Vagina (tissue), 2 donors: ENCODE data around the gene MYLK. TPM values are rescaled to one million over a fixed set of nuclear protein-coding genes. Genes with fewer than 3 reads are reported as not detected.

Experiments
- DNase-seq, 2 donors: peaks; one replicate each; pipeline ENCODE4 v3.0.0-alpha.2; 2017; ENCODE audit errors: extremely low spot score in 2 of 2
- H3K27ac ChIP-seq: fragments of 200-600 bp; sonication (generic); one replicate; pipeline ENCODE4 v1.5.1; 2019
- H3K27me3 ChIP-seq: fragments of 200-600 bp; sonication (generic); one replicate; pipeline ENCODE4 v1.5.1; 2019
- H3K36me3 ChIP-seq, 2 donors: fragments of 200-600 bp; sonication (generic); one replicate each; pipeline ENCODE4 v1.5.1; 2017 to 2019
- H3K4me1 ChIP-seq: fragments of 200-600 bp; sonication (generic); one replicate; pipeline ENCODE4 v1.5.1; 2019
- H3K4me3 ChIP-seq, 2 donors: fragments of 200-600 bp; sonication (generic); 1 replicate in 1 of 2; 2 replicates in 1 of 2; pipeline ENCODE4 v1.5.1; 2016 to 2019
- H3K9me3 ChIP-seq: fragments of 200-600 bp; sonication (generic); one replicate; pipeline ENCODE4 v1.5.1; 2019
- POLR2A ChIP-seq, 2 donors: fragments of 450-650 bp; IDR thresholded peaks; one replicate each; pipeline ENCODE4 v1.6.1; 2017; ENCODE audit warnings: antibody characterized with exemption in 2 of 2, mild to moderate bottlenecking in 2 of 2, moderate library complexity in 2 of 2
- POLR2AphosphoS5 ChIP-seq, 2 donors: sonication (generic); formaldehyde crosslinking; IDR thresholded peaks; one replicate each; pipeline ENCODE4 v1.9.0; 2017; ENCODE audit warnings: antibody characterized with exemption in 2 of 2, mild to moderate bottlenecking in 2 of 2, low read depth in 1 of 2; ENCODE audit not compliant: insufficient read depth in 1 of 2
- intact Hi-C: fragments of 100-400 bp; cut with DNase I; formaldehyde crosslinking; loops from one replicate; pipeline ENCODE4 v1.15.1; 2023
- total RNA-seq: library from RNA; depleted of rRNA; stranded (reverse); fragments of >200 nt; gene quantifications from one replicate; pipeline ENCODE4 v1.2.3, GENCODE V29; 2016
- TF ChIP-seq, protein P1 (sequence below), 3 experiments: fragments of 450-650 bp in 2 of 3; fragments of 200-600 bp in 1 of 3; sonication (generic) in 1 of 3; IDR thresholded peaks; one replicate each; pipeline ENCODE4 v1.5.1; 2017 to 2019; ENCODE audit warnings: antibody characterized with exemption in 3 of 3, mild to moderate bottlenecking in 2 of 3, moderate library complexity in 2 of 3

MYLK gene
- total RNA-seq, 1 donor from 2014 or later = 352 TPM

DNA sequence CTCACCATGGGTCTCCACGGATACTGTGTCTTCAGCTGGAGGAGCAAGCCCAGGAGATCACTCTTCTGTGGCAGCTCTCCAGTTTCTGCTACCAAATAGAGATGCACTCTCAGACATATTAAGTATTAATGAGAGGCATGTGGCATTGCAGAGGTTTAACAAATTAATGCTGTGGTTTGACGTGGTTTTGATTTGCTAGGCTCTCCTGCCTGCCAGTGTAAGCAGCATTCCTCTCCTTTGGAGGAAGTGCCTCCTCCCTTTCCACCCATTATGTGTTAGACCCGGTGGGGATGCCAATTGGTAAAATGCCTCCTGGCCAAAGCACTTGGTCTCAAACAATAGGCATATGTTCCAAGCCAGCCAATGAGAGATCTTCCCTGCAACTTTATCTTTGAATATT, 124.8 kb downstream of the MYLK start:
- H3K27me3 ChIP-seq = no peaks in the 10 kb centered on the region
- TF ChIP-seq POLR2AphosphoS5 (IDR thresholded peaks at IDR 0.05; ENCODE audit: insufficient read depth in 1 of 2, low read depth in 1 of 2) = no peak
- TF ChIP-seq POLR2A (IDR thresholded peaks at IDR 0.05) = no peak
- TF ChIP-seq, protein P1, sequence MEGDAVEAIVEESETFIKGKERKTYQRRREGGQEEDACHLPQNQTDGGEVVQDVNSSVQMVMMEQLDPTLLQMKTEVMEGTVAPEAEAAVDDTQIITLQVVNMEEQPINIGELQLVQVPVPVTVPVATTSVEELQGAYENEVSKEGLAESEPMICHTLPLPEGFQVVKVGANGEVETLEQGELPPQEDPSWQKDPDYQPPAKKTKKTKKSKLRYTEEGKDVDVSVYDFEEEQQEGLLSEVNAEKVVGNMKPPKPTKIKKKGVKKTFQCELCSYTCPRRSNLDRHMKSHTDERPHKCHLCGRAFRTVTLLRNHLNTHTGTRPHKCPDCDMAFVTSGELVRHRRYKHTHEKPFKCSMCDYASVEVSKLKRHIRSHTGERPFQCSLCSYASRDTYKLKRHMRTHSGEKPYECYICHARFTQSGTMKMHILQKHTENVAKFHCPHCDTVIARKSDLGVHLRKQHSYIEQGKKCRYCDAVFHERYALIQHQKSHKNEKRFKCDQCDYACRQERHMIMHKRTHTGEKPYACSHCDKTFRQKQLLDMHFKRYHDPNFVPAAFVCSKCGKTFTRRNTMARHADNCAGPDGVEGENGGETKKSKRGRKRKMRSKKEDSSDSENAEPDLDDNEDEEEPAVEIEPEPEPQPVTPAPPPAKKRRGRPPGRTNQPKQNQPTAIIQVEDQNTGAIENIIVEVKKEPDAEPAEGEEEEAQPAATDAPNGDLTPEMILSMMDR (IDR thresholded peaks at IDR 0.05) = no peak
- no peak overlapping the region for H3K4me3 ChIP-seq
- no peaks in the 10 kb centered on the region for H3K9me3 ChIP-seq
- intact Hi-C loops = no loop called here
- no peak overlapping the region for H3K27ac ChIP-seq
- H3K4me1 ChIP-seq = peaks cover 27% of the 10 kb centered on the region
- no peak for DNase-seq
- H3K36me3 ChIP-seq = no peaks in the 10 kb centered on the region

GRCh38 chr3:123758081-123758564, 126.0 kb downstream of the MYLK start:
- Histone ChIP-seq H3K4me3 (no peak overlapping the region), H3K4me1 (peaks cover 27% of the 10 kb centered on the region), H3K36me3 (no peaks in the 10 kb centered on the region), H3K27ac (no peak overlapping the region), H3K9me3 (no peaks in the 10 kb centered on the region), H3K27me3 (no peaks in the 10 kb centered on the region)
- intact Hi-C loops = no loop called here
- TF ChIP-seq POLR2A (IDR thresholded peaks at IDR 0.05) = no peak
- no peak for TF ChIP-seq POLR2AphosphoS5 (IDR thresholded peaks at IDR 0.05; ENCODE audit: insufficient read depth in 1 of 2, low read depth in 1 of 2)
- TF ChIP-seq, protein P1 (IDR thresholded peaks at IDR 0.05) = no peak
- peak; percentile 16 to 37 for DNase-seq

GRCh38 chr3:123757281-123757940, 126.7 kb downstream of the MYLK start:
- Histone ChIP-seq H3K27me3 (no peaks in the 10 kb centered on the region), H3K4me1 (peaks cover 27% of the 10 kb centered on the region), H3K36me3 (no peaks in the 10 kb centered on the region), H3K9me3 (no peaks in the 10 kb centered on the region), H3K27ac (no peak overlapping the region), H3K4me3 (no peak overlapping the region)
- peak; percentile 49 to 79 for DNase-seq
- TF ChIP-seq POLR2AphosphoS5 (IDR thresholded peaks at IDR 0.05; ENCODE audit: insufficient read depth in 1 of 2, low read depth in 1 of 2) (no peak), POLR2A (IDR thresholded peaks at IDR 0.05) (no peak)
- TF ChIP-seq, protein P1 (IDR thresholded peaks at IDR 0.05) = no peak
- intact Hi-C loops = no loop called here

- Histone ChIP-seq H3K27ac (no peak overlapping the region), H3K9me3 (no peaks in the 10 kb centered on the region), H3K4me1 (peaks cover 38% of the 10 kb centered on the region), H3K4me3 (no peak overlapping the region), H3K36me3 (no peaks in the 10 kb centered on the region), H3K27me3 (no peaks in the 10 kb centered on the region)
- no peak for DNase-seq
- intact Hi-C loops = no loop called here
- no peak for TF ChIP-seq POLR2A (IDR thresholded peaks at IDR 0.05)
Observed at GRCh38 chr3:123755501-123755900, 128.6 kb downstream of the MYLK start.

DNA sequence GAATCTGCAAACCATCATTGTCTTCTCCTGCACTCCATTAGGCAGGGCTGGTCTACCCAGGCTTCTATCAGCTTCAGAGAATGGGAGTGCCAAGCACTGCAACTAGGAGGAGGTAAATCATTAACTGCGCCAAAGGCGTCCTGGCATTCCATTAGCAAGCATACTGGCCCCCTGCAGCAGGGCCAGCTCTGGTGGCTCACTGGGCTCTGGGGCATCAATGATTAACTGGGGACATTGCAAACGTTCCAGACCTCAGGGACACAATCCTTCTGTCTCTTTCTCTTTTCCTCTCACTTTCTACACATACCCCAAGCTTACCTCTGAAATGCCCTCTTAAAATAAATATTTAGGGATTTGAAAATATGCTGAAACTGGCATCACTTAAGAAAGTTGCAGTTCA, 129.0 kb downstream of the MYLK start:
- no peak overlapping the region for H3K27ac ChIP-seq
- H3K36me3 ChIP-seq = no peaks in the 10 kb centered on the region
- H3K4me3 ChIP-seq = no peak overlapping the region
- H3K27me3 ChIP-seq = no peaks in the 10 kb centered on the region
- DNase-seq = no peak
- H3K9me3 ChIP-seq = no peaks in the 10 kb centered on the region
- TF ChIP-seq, protein P1 (IDR thresholded peaks at IDR 0.05) = no peak
- TF ChIP-seq POLR2AphosphoS5 (IDR thresholded peaks at IDR 0.05; ENCODE audit: insufficient read depth in 1 of 2, low read depth in 1 of 2) = no peak
- TF ChIP-seq POLR2A (IDR thresholded peaks at IDR 0.05) = no peak
- peaks cover 39% of the 10 kb centered on the region for H3K4me1 ChIP-seq
- intact Hi-C loops = no loop called here
